K562 (cell line): ENCODE measurements around the gene PRMT7. TPM values are rescaled to one million over a fixed set of nuclear protein-coding genes. Genes with fewer than 3 reads are reported as not detected.

Experiments used
- TFAP4 ChIP-seq: sonication (generic); formaldehyde crosslinking; IDR thresholded peaks from 2 replicates; pipeline ENCODE4 v1.8.0; 2022; ENCODE audit warnings: missing genetic modification reagents, mild to moderate bottlenecking, moderate library complexity, borderline replicate concordance
- XRCC4 ChIP-seq: IDR thresholded peaks from one replicate; pipeline ENCODE4 v1.6.1; 2011; ENCODE audit not compliant: insufficient read depth, insufficient read length; ENCODE audit errors: extremely low read depth
- ZNF124 ChIP-seq: sonication (generic); formaldehyde crosslinking; IDR thresholded peaks from 2 replicates; pipeline ENCODE4 v1.8.1; 2022; ENCODE audit warnings: missing genetic modification reagents
- ZNF592 ChIP-seq: fragments of 450-650 bp; IDR thresholded peaks from 2 replicates; pipeline ENCODE4 v1.6.1; 2017; ENCODE audit warnings: antibody characterized with exemption, mild to moderate bottlenecking
- polyA plus RNA-seq, 8 experiments: library from polyadenylated mRNA; depleted of rRNA in 4 of 8; stranded (reverse) in 5 of 8; unstranded in 3 of 8; fragments of >200 nt; fragmentation: Nextera tagmentation in 2 of 8; fragmentation: Illumina TruSeq in 1 of 8; extraction: Ambion mirVana in 2 of 8; extraction: Trizol in 1 of 8; gene quantifications; 2 replicates each; pipeline versions ENCODE4 v1.2.1 to v1.2.3, GENCODE V29; 2011 to 2014; ENCODE audit warnings: inconsistent platforms in 1 of 8, missing spikeins in 1 of 8
- total RNA-seq, 7 experiments: library from RNA; depleted of rRNA in 6 of 7; stranded (reverse); fragments of >200 nt in 6 of 7; fragmentation: Illumina TruSeq in 2 of 7; extraction: Trizol in 2 of 7; gene quantifications; 2 replicates each; pipeline versions ENCODE4 v1.2.1 to v1.2.3, GENCODE V29; 2011 to 2021; ENCODE audit warnings: low replicate concordance in 1 of 7

Gene PRMT7
- total and polyA plus RNA-seq, 9 of the 15 experiments (the other 6 are each of a cell fraction or from before 2014, with no cell fraction given): 6.4 to 88.8 (median 73.1) TPM

- TF ChIP-seq ZNF592: no peak
- TF ChIP-seq ZNF124: no peak
- no peak for TF ChIP-seq TFAP4 (CRISPR knock-in tag)
- no peak for TF ChIP-seq XRCC4
- TF ChIP-seq, all 486 proteins: peak for 0
These were observed 67.0 kb downstream of the PRMT7 start (continued) for GRCh38 chr16:68377667-68378393.
